Articular chondrocyte of knee joint (primary cell): ENCODE data around the gene CLDN15. TPM values are rescaled to one million over a fixed set of nuclear protein-coding genes. Genes with fewer than 3 reads are reported as not detected.

Experiments
- small RNA-seq: library from RNA; depleted of rRNA; stranded (forward); fragments of <200 nt; gene quantifications from one replicate; pipeline ENCODE3, GENCODE V24; 2012
- total RNA-seq: library from RNA; depleted of rRNA; stranded (reverse); fragments of >200 nt; gene quantifications from 2 replicates; pipeline ENCODE4 v1.2.3, GENCODE V29; 2012

The CLDN15 gene, protein sequence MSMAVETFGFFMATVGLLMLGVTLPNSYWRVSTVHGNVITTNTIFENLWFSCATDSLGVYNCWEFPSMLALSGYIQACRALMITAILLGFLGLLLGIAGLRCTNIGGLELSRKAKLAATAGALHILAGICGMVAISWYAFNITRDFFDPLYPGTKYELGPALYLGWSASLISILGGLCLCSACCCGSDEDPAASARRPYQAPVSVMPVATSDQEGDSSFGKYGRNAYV
- total RNA-seq, result 1.7 and 2.0 TPM in 2 replicates

DNA sequence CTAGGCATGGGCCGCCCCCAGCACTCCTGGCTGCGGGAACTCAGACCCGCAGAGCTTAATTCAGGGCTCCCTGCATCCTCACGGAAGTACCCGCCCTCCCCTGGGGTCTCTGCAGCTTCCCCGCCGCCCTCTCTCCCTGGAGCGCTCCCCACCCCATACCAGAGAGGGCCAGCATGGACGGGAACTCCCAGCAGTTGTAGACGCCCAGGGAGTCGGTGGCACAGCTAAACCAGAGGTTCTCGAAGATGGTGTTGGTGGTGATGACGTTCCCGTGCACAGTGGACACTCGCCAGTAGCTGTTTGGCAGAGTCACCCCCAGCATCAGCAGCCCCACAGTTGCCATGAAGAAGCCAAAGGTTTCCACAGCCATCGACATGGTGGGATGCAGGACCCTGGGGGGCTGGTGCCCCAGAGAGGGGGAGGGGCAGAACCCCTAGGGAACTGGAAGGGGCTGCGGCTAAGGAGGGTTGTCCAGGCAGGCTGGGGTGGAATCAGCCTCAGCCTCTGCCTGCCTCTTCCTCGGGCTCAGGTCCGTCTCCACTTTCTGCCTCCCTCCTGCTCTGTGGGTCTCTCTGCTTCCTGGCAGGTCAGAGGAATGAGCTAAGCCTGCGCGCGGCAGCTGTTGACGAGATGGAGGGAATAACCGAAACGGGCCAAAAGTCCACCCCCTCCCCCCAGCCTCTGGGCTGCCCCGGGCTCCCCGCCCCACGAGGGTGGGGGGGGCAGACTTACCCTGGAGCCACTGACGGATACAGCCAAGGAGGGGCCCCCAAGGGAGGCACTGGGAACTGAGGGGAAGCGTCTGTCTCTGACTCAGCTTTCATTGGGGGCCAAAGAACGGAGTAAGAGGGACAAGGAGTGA is at the start of gene CLDN15:
CLDN15 (minus strand) TSS at position 597 of the 862 bp plus-strand sequence; CDS start at position 376, 221 bp downstream.

DNA sequence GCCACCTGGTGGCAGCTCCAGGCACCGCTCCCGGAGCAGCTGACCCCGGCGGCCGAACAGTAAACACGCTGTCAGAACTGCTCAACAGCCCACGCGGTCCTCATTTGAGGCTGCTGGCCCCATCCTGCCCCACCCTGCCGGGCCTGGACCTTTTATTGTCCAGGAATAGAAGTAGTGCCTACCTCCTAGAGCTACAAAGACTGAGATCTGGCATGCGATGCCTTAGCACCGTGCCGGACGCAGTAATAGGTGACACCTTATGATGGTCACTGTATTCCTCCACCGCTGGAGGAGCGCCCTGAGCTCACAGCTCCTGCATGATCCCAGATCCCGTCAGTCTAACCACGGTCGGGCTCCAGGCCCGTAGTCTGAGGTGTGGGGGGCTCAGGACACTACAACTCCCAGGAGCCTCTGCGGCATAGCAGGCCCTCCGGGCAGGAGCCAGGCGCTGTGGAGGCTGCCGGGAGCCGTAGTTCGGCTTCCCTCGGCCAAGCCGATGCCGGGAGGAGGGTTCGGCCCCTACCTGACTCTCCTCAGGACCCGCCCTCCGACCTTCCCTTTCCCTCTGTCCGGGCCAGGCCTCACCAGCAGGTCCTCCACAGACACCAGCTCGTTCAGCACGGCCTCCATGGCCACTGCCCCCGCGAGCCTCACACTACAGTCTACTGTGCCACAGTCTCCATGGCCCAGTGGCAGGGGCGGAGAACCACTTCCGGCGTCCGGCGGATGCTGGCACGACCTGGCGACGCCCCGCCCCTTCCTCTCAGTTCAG is 7.0 kb upstream of the CLDN15 start, which contains the start of gene FIS1:
FIS1 (minus strand) TSS at position 707 of the 772 bp plus-strand sequence; CDS start at position 630, 77 bp downstream.

DNA sequence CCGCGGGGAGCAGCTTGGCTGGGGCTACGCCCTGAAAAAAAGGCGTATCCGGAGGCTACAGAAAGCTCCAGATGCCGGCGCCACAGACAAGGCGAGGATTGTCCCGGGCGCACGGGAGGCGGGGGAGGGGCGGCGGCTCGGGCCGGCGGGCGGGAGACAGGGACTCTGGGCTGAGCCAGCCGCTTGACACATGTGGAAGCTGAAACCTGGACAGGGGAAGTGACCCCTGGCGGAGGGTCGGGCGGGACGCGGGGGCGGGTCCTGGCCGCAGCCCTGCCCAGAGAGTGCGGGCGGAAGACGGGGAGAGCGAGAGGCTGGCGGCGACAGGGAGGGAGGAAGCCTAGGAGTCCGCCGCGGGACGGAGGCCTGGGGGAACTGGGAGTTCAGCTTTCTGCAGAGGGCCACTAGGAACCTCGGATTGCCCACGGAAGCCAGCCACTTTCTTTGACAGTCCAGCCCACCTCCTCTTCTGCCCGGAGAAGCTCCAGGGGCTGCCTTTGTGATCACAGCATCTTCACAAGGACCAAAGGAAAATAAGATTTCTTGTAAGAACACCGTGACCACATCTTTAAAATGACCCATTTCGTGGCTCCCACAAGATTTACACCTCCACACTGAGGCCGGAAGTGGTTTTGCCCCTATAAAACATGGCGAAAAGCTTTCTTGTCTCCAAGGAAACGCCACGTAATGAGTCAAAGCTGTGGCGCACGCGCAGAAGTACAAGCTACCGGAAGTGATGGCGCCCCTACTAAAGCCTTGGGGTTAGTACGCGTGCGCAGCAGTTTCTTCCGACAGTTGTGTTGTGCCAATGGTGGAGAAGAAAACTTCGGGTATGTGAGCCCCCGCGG is 20.0 kb downstream of the CLDN15 start, which contains the start of the genes PLOD3 and ZNHIT1:
PLOD3 (minus strand) TSS at position 194 of the 848 bp plus-strand sequence. CDS start 307 bp downstream, outside the sequence.
ZNHIT1 (plus strand) TSS at position 778 of the 848 bp plus-strand sequence; CDS start at position 809, 31 bp downstream.

DNA sequence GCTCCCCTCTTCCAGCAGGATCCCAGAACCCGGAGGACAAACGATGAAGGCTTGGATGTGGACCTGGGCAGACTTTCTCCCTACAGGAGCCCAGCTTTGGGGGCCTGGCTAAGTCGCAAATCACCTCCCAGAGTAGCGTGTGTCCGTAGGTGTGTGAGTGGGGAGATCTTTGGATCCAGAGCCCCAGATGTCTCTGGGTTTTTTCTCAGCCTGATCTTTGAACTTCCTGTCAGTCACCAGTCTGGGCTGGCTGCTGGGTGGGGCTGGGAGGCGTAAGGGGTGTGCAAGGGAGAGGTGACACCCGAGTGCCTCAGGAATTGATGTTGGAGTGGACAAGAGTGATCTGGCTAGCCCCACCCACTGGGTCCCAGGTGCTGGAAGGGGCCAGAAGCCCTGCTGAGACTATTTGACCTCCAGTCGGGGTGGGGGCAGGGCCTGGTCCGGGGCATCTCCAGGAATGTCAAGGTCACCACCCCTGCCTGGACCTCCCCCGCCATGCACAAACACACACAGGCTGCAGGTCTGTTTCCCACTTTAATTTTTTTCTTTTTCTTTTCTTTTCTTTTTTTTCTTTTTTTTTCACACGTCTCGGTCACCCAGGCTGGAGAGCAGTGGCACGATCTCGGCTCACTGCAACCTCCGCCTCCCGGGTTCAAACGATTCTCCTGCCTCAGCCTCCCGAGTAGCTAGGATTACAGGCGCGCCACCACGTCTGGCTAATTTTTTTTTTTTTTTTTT is 36.6 kb downstream of the CLDN15 start, which contains the start of gene MOGAT3:
MOGAT3 (minus strand) TSS at position 175 of the 738 bp plus-strand sequence. CDS start 182 bp downstream, outside the sequence.

Small RNA genes lying within 50 kb of the gene (small RNA-seq; reads per million reads assigned to genes)
- not detected for gene RNU6-1104P

Other genes with a start within 250 kb of the CLDN15 start
- gene MUC17, start 217.7 kb downstream of the CLDN15 start, total RNA-seq, result not detected in 2 replicates
- gene TRIM56, start 152.3 kb downstream of the CLDN15 start, total RNA-seq, result 11.9 and 14.3 TPM in 2 replicates
- 116 and 247 TPM in 2 replicates for gene SERPINE1, start 110.7 kb downstream of the CLDN15 start, total RNA-seq
- 71.2 and 96.6 TPM in 2 replicates for gene AP1S1, start 83.3 kb downstream of the CLDN15 start, total RNA-seq
- gene VGF, start 72.2 kb downstream of the CLDN15 start, total RNA-seq, result 0.11 TPM in 1 of 2 replicates, not detected in the other
- 0.11 TPM in 1 of 2 replicates, not detected in the other for gene NAT16, start 57.5 kb downstream of the CLDN15 start, total RNA-seq
- gene MOGAT3, start 36.8 kb downstream of the CLDN15 start, total RNA-seq, result not detected in 2 replicates
- 46.4 and 59.1 TPM in 2 replicates for gene PLOD3, start 20.2 kb downstream of the CLDN15 start, total RNA-seq
- gene ZNHIT1, start 19.6 kb downstream of the CLDN15 start, total RNA-seq, result 66.9 and 72.4 TPM in 2 replicates
- 120 and 154 TPM in 2 replicates for gene FIS1, start 7.3 kb upstream of the CLDN15 start, total RNA-seq
- gene IFT22, start 84.0 kb upstream of the CLDN15 start, total RNA-seq, result 39.1 and 39.5 TPM in 2 replicates
- 0.13 and 0.22 TPM in 2 replicates for gene COL26A1, start 125.1 kb upstream of the CLDN15 start, total RNA-seq